ENCODE measurements around the gene PCMT1. TPM values are rescaled to one million over a fixed set of nuclear protein-coding genes. Genes with fewer than 3 reads are reported as not detected.
"Not testable (repeated sequence)": the region's sequence is repeated elsewhere in the genome, so short reads cannot be mapped to it uniquely, and the experiment has no call there.

The PCMT1 gene
- total RNA-seq, 1 donor from 2014 or later, result 97.7 TPM

GRCh38 chr6:149782337-149782736 is 32.8 kb downstream of the PCMT1 start:
- no peak for ATAC-seq
- intact Hi-C loops (cut with DNase I), result no loop called here

DNA sequence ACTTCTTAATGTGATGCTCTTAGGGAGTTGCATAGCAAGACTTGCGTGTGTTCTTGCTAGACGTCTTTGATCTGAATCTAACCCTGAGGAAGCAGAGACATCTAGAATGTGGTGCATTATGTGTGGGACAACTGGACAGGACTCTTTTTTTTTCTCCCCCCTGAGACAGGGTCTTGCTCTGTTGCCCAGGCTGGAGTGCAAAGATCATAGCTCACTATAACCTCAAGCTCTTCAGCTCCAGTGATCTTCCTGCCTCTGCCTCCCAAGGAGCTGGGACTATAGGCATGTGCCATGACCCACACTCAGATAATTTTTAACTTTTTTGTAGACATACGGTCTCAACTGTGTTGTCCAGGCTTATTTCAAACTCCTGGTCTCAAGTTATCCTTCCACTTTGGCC is 34.0 kb downstream of the PCMT1 start:
- intact Hi-C loops (cut with DNase I), result no loop called here
- ATAC-seq (no peak), DNase-seq (ENCODE audit: low spot score) (no peak)

More at GRCh38 chr6:149782337-149782736, 32.8 kb downstream of the PCMT1 start:
- no peak for DNase-seq (ENCODE audit: low spot score)

GRCh38 chr6:149806127-149806526 is 56.6 kb downstream of the PCMT1 start:
- intact Hi-C loops (cut with DNase I), result no loop called here
- no peak for ATAC-seq
- DNase-seq (ENCODE audit: low spot score), result no peak

DNA sequence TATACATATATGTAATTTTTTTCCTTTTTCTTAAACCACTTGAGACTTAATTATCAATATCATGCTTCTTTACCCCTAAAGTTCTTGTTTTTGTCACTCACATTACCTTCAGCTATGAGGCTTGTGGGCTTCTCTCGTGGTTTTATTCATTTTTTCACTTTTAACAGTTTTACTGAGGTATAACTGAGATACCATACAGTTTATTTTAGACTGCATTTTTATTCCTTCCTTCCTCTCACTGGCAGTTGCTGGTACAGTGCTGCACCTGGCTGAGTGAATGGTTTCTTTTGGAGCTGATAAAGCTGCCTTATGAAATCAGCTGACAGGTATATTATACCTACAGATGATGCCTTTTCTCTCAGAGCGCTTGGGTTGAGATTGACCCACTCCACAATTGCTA is 60.3 kb downstream of the PCMT1 start:
- ATAC-seq (no peak), DNase-seq (ENCODE audit: low spot score) (no peak)
- intact Hi-C loops (cut with DNase I), result no loop called here

GRCh38 chr6:149813351-149813750 is 63.8 kb downstream of the PCMT1 start:
- intact Hi-C loops (cut with DNase I), result no loop called here
- no peak for DNase-seq (ENCODE audit: low spot score)

DNA sequence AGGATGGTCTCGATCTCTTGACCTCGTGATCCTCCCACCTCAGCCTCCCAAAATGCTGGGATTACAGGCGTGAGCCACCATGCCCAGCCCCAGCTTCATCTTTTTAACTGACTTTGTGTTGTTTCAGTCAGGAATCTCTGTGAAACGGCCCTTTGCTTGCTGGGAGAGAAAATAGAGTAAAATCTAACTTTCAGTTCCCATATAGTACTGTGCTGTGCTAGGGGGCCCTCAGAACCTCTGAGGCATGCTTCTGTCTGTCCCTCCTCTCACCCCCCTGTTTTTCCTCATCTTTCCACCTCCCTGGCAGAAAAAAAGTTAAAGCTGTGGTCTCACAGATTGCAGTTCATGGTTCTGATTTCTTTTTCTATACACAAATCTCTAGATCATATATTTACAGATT is 66.2 kb downstream of the PCMT1 start:
- DNase-seq (ENCODE audit: low spot score) (no peak), ATAC-seq (no peak)
- intact Hi-C loops (cut with DNase I), result no loop called here

More at GRCh38 chr6:149813351-149813750, 63.8 kb downstream of the PCMT1 start:
- ATAC-seq, result no peak

GRCh38 chr6:149820506-149820905 is 71.0 kb downstream of the PCMT1 start:
- DNase-seq (ENCODE audit: low spot score) (no peak), ATAC-seq (no peak)
- intact Hi-C loops (cut with DNase I), result no loop called here

- intact Hi-C loops (cut with DNase I), result no loop called here
- ATAC-seq, result no peak
- DNase-seq (ENCODE audit: low spot score), result no peak
Measured at GRCh38 chr6:149821492-149821891, 72.0 kb downstream of the PCMT1 start.

- intact Hi-C loops (cut with DNase I), result no loop called here
- no peak for ATAC-seq
Measured at GRCh38 chr6:149823013-149823412, 73.5 kb downstream of the PCMT1 start.

GRCh38 chr6:149825292-149825691 is 75.8 kb downstream of the PCMT1 start:
- ATAC-seq (no peak), DNase-seq (ENCODE audit: low spot score) (no peak)
- intact Hi-C loops (cut with DNase I), result no loop called here

More at GRCh38 chr6:149823013-149823412, 73.5 kb downstream of the PCMT1 start:
- DNase-seq (ENCODE audit: low spot score), result no peak

GRCh38 chr6:149830731-149831307 is 81.3 kb downstream of the PCMT1 start:
- ATAC-seq (peak; percentile 32), DNase-seq (ENCODE audit: low spot score) (no peak)
- intact Hi-C loops (cut with DNase I), result no loop called here

DNA sequence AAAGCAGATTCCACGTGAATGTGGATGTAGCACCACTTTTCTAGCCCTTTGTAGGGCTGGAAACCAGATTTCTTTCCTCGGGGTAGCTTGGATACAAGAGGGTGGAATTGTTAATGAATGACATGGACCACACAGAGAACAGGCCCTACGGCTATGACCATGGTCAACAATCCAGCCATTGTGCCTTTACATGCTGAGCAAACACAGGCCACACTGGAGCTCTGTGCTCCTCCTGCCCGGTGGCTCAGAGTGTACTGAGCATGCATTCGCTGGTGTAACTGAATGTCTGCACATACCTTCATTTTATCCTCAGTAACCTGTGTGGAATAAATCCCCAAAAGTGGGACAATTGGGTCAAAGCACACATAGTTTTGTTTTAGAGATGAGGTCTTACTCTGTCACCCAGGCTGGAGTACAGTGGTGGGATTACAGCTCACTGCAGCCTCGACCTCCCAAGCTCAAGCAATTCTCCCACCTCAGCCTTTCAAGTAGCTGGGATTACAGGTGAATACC is 81.8 kb downstream of the PCMT1 start:
- ATAC-seq, result peak; percentile 86
- intact Hi-C loops (cut with DNase I), result no loop called here
- no peak for DNase-seq (ENCODE audit: low spot score)

DNA sequence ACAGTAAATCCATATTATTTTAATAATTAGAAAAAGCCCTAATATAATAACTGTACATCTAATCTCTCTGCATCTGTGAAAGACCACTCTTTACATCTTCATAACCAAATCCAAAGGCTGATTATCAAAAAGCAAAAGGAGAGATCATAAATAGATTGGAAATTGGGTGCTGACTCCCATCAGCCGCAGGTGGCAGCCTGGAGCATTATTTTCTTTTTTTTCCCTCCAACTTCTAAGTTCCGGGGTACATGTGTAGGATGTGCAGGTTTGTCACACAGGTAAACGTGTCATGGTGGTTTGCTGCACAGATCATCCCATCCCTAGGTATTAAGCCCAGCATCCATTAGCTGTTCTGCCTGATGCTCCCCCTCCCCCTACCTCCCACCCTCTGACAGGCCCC is 84.1 kb downstream of the PCMT1 start:
- intact Hi-C loops (cut with DNase I), result no loop called here
- ATAC-seq (no peak), DNase-seq (ENCODE audit: low spot score) (no peak)

- DNase-seq (ENCODE audit: low spot score) (peak; percentile 74), ATAC-seq (peak; percentile 55)
- intact Hi-C loops (cut with DNase I), result loop anchor here (5.0 kb wide), 1 partner anchor 88 kb away; the partner anchor contains the start of gene RAET1G
Measured at GRCh38 chr6:149834513-149835481, 85.3 kb downstream of the PCMT1 start.

DNA sequence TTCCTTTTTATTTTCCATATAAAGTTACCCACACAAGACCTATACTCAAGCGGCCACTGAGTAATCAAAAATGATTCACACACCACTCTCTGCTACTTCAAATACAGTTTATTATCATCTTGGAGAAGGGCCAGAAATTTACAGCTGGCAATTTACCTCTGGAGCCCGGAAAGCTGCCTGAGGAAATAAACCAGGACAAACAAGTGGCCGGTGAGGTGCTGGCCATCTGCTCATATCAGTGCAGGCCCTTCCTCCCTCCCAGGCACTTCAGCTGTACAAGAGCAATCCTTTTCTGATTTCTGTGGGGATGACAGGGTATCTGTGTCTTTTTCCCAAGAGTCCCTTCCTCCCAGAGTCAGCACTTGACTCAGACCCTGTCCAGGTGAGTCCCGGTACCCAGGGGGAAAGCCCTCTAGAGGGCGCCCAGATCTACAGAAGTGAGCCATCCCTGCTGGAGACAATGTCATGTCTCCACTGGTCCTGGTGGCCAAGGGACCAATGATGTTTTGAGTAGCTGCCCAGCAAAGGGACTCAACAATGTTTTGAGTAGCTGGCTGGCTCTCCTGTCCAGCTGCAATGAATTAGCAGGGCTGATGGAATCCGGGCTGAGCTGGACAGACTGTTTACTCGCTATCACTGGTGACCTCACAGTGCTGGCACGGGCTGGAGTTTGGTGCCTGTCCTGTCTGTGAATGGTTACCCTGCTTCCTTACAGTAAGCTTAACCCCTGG is 91.0 kb downstream of the PCMT1 start:
- intact Hi-C loops (cut with DNase I), result no loop called here
- DNase-seq (ENCODE audit: low spot score) (peak; percentile 73), ATAC-seq (peak; percentile 95)

GRCh38 chr6:149842331-149842730 is 92.8 kb downstream of the PCMT1 start:
- DNase-seq (ENCODE audit: low spot score), result no peak
- intact Hi-C loops (cut with DNase I), result no loop called here
- no peak for ATAC-seq

DNA sequence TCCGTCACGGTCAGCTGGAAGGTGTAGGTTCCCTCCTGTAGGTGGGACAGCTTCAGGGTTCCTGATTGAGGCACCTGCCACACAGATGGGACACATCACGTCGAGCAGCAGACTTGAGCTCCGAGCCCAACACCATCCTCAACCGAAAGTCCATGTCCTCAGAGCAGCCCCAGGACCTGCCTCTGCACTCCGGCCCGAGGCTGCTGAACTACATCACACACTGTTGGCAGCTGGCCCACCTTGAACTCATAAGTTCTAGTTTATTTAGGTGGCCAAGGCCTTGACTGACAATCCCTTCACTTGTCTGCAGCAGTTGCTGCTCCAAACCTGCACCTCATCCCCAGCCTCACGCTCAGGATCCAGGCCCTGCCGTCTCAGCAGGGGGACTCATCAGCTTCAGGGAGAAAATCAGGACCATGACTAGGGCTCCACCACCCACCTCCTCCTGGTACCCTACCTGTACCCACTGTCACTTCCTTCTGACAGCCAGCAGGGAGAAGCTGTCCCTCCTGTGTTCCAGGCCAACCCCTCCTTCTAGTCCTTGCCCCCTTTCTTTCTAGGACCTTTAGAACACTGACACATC is 93.6 kb downstream of the PCMT1 start:
- intact Hi-C loops (cut with DNase I), result no loop called here
- no peak for ATAC-seq
- DNase-seq (ENCODE audit: low spot score), result no peak

- ATAC-seq; DNase-seq (ENCODE audit: low spot score); intact Hi-C loops (cut with DNase I): not testable (repeated sequence)
Measured at GRCh38 chr6:149844036-149844435, 94.5 kb downstream of the PCMT1 start.

GRCh38 chr6:149844480-149844879 is 94.9 kb downstream of the PCMT1 start:
- DNase-seq (ENCODE audit: low spot score), result no peak
- no peak for ATAC-seq
- intact Hi-C loops (cut with DNase I), result no loop called here

All from sciatic nerve (tissue), 2 donors.